Activated CD4-positive, alpha-beta memory T cell treated with anti-CD3 and anti-CD28 coated beads, Interleukin-2, amount 10 ng/mL, durations not matched to agents 7 days and 5 days (primary cell): Measurements from ENCODE around the gene TMEM108. TPM values are rescaled to one million over a fixed set of nuclear protein-coding genes. Genes with fewer than 3 reads are reported as not detected.

Source experiments
- CTCF ChIA-PET: fragments of 350-600 bp; sonication (Branson Sonifier 250); formaldehyde crosslinking; loops from one replicate; lab custom pipeline; 2021; ENCODE audit warnings: antibody characterized with exemption, inconsistent platforms; lab: Charles Lee
- POLR2A ChIA-PET: fragments of 350-600 bp; sonication (Branson Sonifier 250); formaldehyde crosslinking; loops from one replicate; lab custom pipeline; 2021; ENCODE audit warnings: antibody characterized with exemption; lab: Charles Lee
- DNase-seq: peaks from one replicate; pipeline ENCODE4 v3.0.0-alpha.2; 2020
- H3K27ac Mint-ChIP-seq: one replicate; pipeline ENCODE4 v1.8.0; 2021; ENCODE audit warnings: mild to moderate bottlenecking, mixed read lengths
- H3K27me3 Mint-ChIP-seq: one replicate; pipeline ENCODE4 v1.8.0; 2021; ENCODE audit warnings: mixed read lengths
- H3K36me3 Mint-ChIP-seq: one replicate; pipeline ENCODE4 v1.8.0; 2021; ENCODE audit warnings: low read depth, mixed read lengths
- H3K4me1 Mint-ChIP-seq: one replicate; pipeline ENCODE4 v1.8.0; 2021; ENCODE audit warnings: mixed read lengths
- H3K4me3 Mint-ChIP-seq: one replicate; pipeline ENCODE4 v1.8.0; 2021; ENCODE audit warnings: mild to moderate bottlenecking, mixed read lengths
- H3K9me3 Mint-ChIP-seq: one replicate; pipeline ENCODE4 v1.8.0; 2021; ENCODE audit warnings: mixed read lengths
- total RNA-seq, 2 experiments: library from RNA; stranded (reverse); gene quantifications; one replicate each; pipeline ENCODE4 v1.2.3, GENCODE V29; 2021

Gene TMEM108
- total RNA-seq, 2 experiments from 2014 or later, result not detected

GRCh38 chr3:133295944-133296917 lies 258.0 kb downstream of the TMEM108 start:
- peaks cover 3% of the 10 kb centered on the region for H3K4me1 Mint-ChIP-seq
- H3K36me3 Mint-ChIP-seq, result no peaks in the 10 kb centered on the region
- CTCF ChIA-PET, result no interaction called here
- no peak overlapping the region for H3K4me3 Mint-ChIP-seq
- no peak for DNase-seq
- POLR2A ChIA-PET, result no interaction called here
- no peaks in the 10 kb centered on the region for H3K9me3 Mint-ChIP-seq
- H3K27me3 Mint-ChIP-seq, result peaks cover 5% of the 10 kb centered on the region
- H3K27ac Mint-ChIP-seq, result no peak overlapping the region

- Mint-ChIP-seq H3K27ac (no peak overlapping the region), H3K27me3 (peaks cover 5% of the 10 kb centered on the region), H3K36me3 (no peaks in the 10 kb centered on the region), H3K9me3 (no peaks in the 10 kb centered on the region), H3K4me1 (peaks cover 3% of the 10 kb centered on the region), H3K4me3 (no peak overlapping the region)
- ChIA-PET POLR2A (no interaction called here), CTCF (no interaction called here)
- no peak for DNase-seq
Measured at GRCh38 chr3:133296981-133297380, 258.8 kb downstream of the TMEM108 start.

- Mint-ChIP-seq H3K4me1 (peaks cover 3% of the 10 kb centered on the region), H3K27me3 (peaks cover 2% of the 10 kb centered on the region), H3K4me3 (no peak overlapping the region), H3K27ac (no peak overlapping the region), H3K9me3 (no peaks in the 10 kb centered on the region), H3K36me3 (no peaks in the 10 kb centered on the region)
- no peak for DNase-seq
- ChIA-PET POLR2A (no interaction called here), CTCF (no interaction called here)
Measured at GRCh38 chr3:133300102-133300501, 261.9 kb downstream of the TMEM108 start.

GRCh38 chr3:133301194-133301593 lies 263.0 kb downstream of the TMEM108 start:
- Mint-ChIP-seq H3K27ac (no peak overlapping the region), H3K4me3 (no peak overlapping the region), H3K36me3 (no peaks in the 10 kb centered on the region), H3K27me3 (peaks cover 2% of the 10 kb centered on the region), H3K4me1 (no peaks in the 10 kb centered on the region), H3K9me3 (no peaks in the 10 kb centered on the region)
- POLR2A ChIA-PET, result no interaction called here
- CTCF ChIA-PET, result no interaction called here
- DNase-seq, result no peak

- H3K9me3 Mint-ChIP-seq, result no peaks in the 10 kb centered on the region
- ChIA-PET CTCF (no interaction called here), POLR2A (no interaction called here)
- H3K36me3 Mint-ChIP-seq, result no peaks in the 10 kb centered on the region
- H3K4me1 Mint-ChIP-seq, result no peaks in the 10 kb centered on the region
- peaks cover 2% of the 10 kb centered on the region for H3K27me3 Mint-ChIP-seq
- no peak overlapping the region for H3K27ac Mint-ChIP-seq
- no peak for DNase-seq
- H3K4me3 Mint-ChIP-seq, result no peak overlapping the region
Measured at GRCh38 chr3:133301731-133302130, 263.5 kb downstream of the TMEM108 start.

GRCh38 chr3:133303430-133303829 lies 265.2 kb downstream of the TMEM108 start:
- ChIA-PET CTCF (no interaction called here), POLR2A (no interaction called here)
- H3K4me1 Mint-ChIP-seq, result no peaks in the 10 kb centered on the region
- H3K36me3 Mint-ChIP-seq, result no peaks in the 10 kb centered on the region
- H3K4me3 Mint-ChIP-seq, result no peak overlapping the region
- peaks cover 3% of the 10 kb centered on the region for H3K9me3 Mint-ChIP-seq
- DNase-seq, result no peak
- H3K27ac Mint-ChIP-seq, result no peak overlapping the region
- H3K27me3 Mint-ChIP-seq, result peaks cover 2% of the 10 kb centered on the region

GRCh38 chr3:133317866-133318265 lies 279.7 kb downstream of the TMEM108 start:
- Mint-ChIP-seq H3K4me3 (no peak overlapping the region), H3K9me3 (peaks cover 7% of the 10 kb centered on the region), H3K27me3 (peaks cover 11% of the 10 kb centered on the region), H3K4me1 (no peaks in the 10 kb centered on the region), H3K27ac (no peak overlapping the region), H3K36me3 (no peaks in the 10 kb centered on the region)
- DNase-seq, result no peak
- CTCF ChIA-PET, result no interaction called here
- POLR2A ChIA-PET, result no interaction called here

GRCh38 chr3:133328373-133328772 lies 290.2 kb downstream of the TMEM108 start:
- no peaks in the 10 kb centered on the region for H3K4me1 Mint-ChIP-seq
- DNase-seq, result no peak
- no peak overlapping the region for H3K27ac Mint-ChIP-seq
- ChIA-PET CTCF (no interaction called here), POLR2A (no interaction called here)
- H3K27me3 Mint-ChIP-seq, result peaks cover 5% of the 10 kb centered on the region
- no peaks in the 10 kb centered on the region for H3K36me3 Mint-ChIP-seq
- no peaks in the 10 kb centered on the region for H3K9me3 Mint-ChIP-seq
- no peak overlapping the region for H3K4me3 Mint-ChIP-seq

GRCh38 chr3:133329626-133330025 lies 291.4 kb downstream of the TMEM108 start:
- H3K4me1 Mint-ChIP-seq, result no peaks in the 10 kb centered on the region
- DNase-seq, result no peak
- H3K9me3 Mint-ChIP-seq, result no peaks in the 10 kb centered on the region
- no peak overlapping the region for H3K27ac Mint-ChIP-seq
- peaks cover 8% of the 10 kb centered on the region for H3K27me3 Mint-ChIP-seq
- POLR2A ChIA-PET, result interaction anchor here (0.8 kb wide), 1 partner anchor 17 kb away, joined by 3 read pairs; no protein-coding TSS in a partner anchor
- CTCF ChIA-PET, result interaction anchor here (1.0 kb wide), 1 partner anchor 94 kb away, joined by 3 read pairs; no protein-coding TSS in a partner anchor
- H3K36me3 Mint-ChIP-seq, result no peaks in the 10 kb centered on the region
- H3K4me3 Mint-ChIP-seq, result no peak overlapping the region

GRCh38 chr3:133330065-133330464 lies 291.9 kb downstream of the TMEM108 start:
- peaks cover 8% of the 10 kb centered on the region for H3K27me3 Mint-ChIP-seq
- CTCF ChIA-PET, result interaction anchor here (1.0 kb wide), 1 partner anchor 94 kb away, joined by 3 read pairs; no protein-coding TSS in a partner anchor
- POLR2A ChIA-PET, result interaction anchor here (0.8 kb wide), 1 partner anchor 18 kb away, joined by 3 read pairs; no protein-coding TSS in a partner anchor
- no peaks in the 10 kb centered on the region for H3K9me3 Mint-ChIP-seq
- H3K27ac Mint-ChIP-seq, result no peak overlapping the region
- no peaks in the 10 kb centered on the region for H3K4me1 Mint-ChIP-seq
- H3K36me3 Mint-ChIP-seq, result no peaks in the 10 kb centered on the region
- H3K4me3 Mint-ChIP-seq, result no peak overlapping the region
- no peak for DNase-seq

GRCh38 chr3:133330522-133330921 lies 292.3 kb downstream of the TMEM108 start:
- Mint-ChIP-seq H3K9me3 (no peaks in the 10 kb centered on the region), H3K4me3 (no peak overlapping the region), H3K27me3 (peaks cover 8% of the 10 kb centered on the region), H3K4me1 (no peaks in the 10 kb centered on the region), H3K36me3 (no peaks in the 10 kb centered on the region), H3K27ac (no peak overlapping the region)
- ChIA-PET CTCF (interaction anchor here (1.0 kb wide), 1 partner anchor 93 kb away, joined by 3 read pairs; no protein-coding TSS in a partner anchor), POLR2A (interaction anchor here (0.8 kb wide), 1 partner anchor 18 kb away, joined by 3 read pairs; no protein-coding TSS in a partner anchor)
- DNase-seq, result no peak

- Mint-ChIP-seq H3K36me3 (no peaks in the 10 kb centered on the region), H3K4me1 (no peaks in the 10 kb centered on the region), H3K27ac (no peak overlapping the region), H3K4me3 (no peak overlapping the region), H3K9me3 (no peaks in the 10 kb centered on the region), H3K27me3 (peaks cover 33% of the 10 kb centered on the region)
- POLR2A ChIA-PET, result no interaction called here
- CTCF ChIA-PET, result no interaction called here
- no peak for DNase-seq
Measured at GRCh38 chr3:133354721-133355120, 316.5 kb downstream of the TMEM108 start.

- Mint-ChIP-seq H3K9me3 (no peaks in the 10 kb centered on the region), H3K4me1 (peaks cover 9% of the 10 kb centered on the region), H3K27me3 (peaks cover 19% of the 10 kb centered on the region), H3K4me3 (no peak overlapping the region), H3K36me3 (no peaks in the 10 kb centered on the region), H3K27ac (no peak overlapping the region)
- ChIA-PET POLR2A (no interaction called here), CTCF (no interaction called here)
- DNase-seq, result no peak
Measured at GRCh38 chr3:133360476-133360875, 322.3 kb downstream of the TMEM108 start.
